ENCODE data around the gene KLHL29. TPM values are rescaled to one million over a fixed set of nuclear protein-coding genes. Genes with fewer than 3 reads are reported as not detected.

KLHL29 gene
- total RNA-seq, 2 experiments from 2014 or later: 2.5 to 2.7 TPM

GRCh38 chr2:23417310-23417709, 32.3 kb downstream of the KLHL29 start:
- Mint-ChIP-seq H3K36me3 (ENCODE audit: low read depth) (no peaks in the 10 kb centered on the region), H3K27me3 (no peaks in the 10 kb centered on the region), H3K9me3 (no peaks in the 10 kb centered on the region), H3K4me1 (ENCODE audit: low read depth) (no peaks in the 10 kb centered on the region), H3K4me3 (no peak overlapping the region), H3K27ac (no peak overlapping the region)
- no peak overlapping the region for H3K27ac ChIP-seq (ENCODE audit: low read depth in 1 of 2, low read length in 2 of 2)
- no peak for TF ChIP-seq CTCF (IDR thresholded peaks at IDR 0.05)
- H3K27me3 ChIP-seq (ENCODE audit: control insufficient read depth in 1 of 2, insufficient read depth in 2 of 2, low read length in 2 of 2): no peaks in the 10 kb centered on the region
- ATAC-seq (ENCODE audit: poor library complexity): no peak
- intact Hi-C loops (cut with DNase I, micrococcal nuclease): no loop called here
- no peak overlapping the region for H3K4me3 ChIP-seq (ENCODE audit: low read length)
- H3K36me3 ChIP-seq (ENCODE audit: insufficient read depth, low read length): no peaks in the 10 kb centered on the region
- POLR2A ChIA-PET: no interaction called here
- no peaks in the 10 kb centered on the region for H3K4me1 ChIP-seq (ENCODE audit: insufficient read depth, low read length)
- no peak for DNase-seq
- CTCF ChIA-PET: no interaction called here
- peaks cover 0 to 3% of the 10 kb centered on the region in 2 experiments for H3K9me3 ChIP-seq (ENCODE audit: control insufficient read depth in 1 of 2, insufficient read depth in 1 of 2, low read length in 2 of 2)

- Mint-ChIP-seq H3K9me3 (no peaks in the 10 kb centered on the region), H3K27ac (no peak overlapping the region), H3K36me3 (ENCODE audit: low read depth) (no peaks in the 10 kb centered on the region), H3K27me3 (no peaks in the 10 kb centered on the region), H3K4me3 (no peak overlapping the region), H3K4me1 (ENCODE audit: low read depth) (no peaks in the 10 kb centered on the region)
- Histone ChIP-seq H3K27ac (ENCODE audit: low read depth in 1 of 2, low read length in 2 of 2) (no peak overlapping the region), H3K9me3 (ENCODE audit: control insufficient read depth in 1 of 2, insufficient read depth in 1 of 2, low read length in 2 of 2) (peaks cover 0 to 3% of the 10 kb centered on the region in 2 experiments), H3K4me1 (ENCODE audit: insufficient read depth, low read length) (no peaks in the 10 kb centered on the region), H3K36me3 (ENCODE audit: insufficient read depth, low read length) (no peaks in the 10 kb centered on the region), H3K4me3 (ENCODE audit: low read length) (no peak overlapping the region), H3K27me3 (ENCODE audit: control insufficient read depth in 1 of 2, insufficient read depth in 2 of 2, low read length in 2 of 2) (no peaks in the 10 kb centered on the region)
- ChIA-PET CTCF (no interaction called here), POLR2A (no interaction called here)
- intact Hi-C loops (cut with DNase I, micrococcal nuclease): no loop called here
- DNase-seq (no peak), ATAC-seq (ENCODE audit: poor library complexity) (no peak)
- TF ChIP-seq CTCF (IDR thresholded peaks at IDR 0.05): no peak
Measured at GRCh38 chr2:23418056-23418455, 33.1 kb downstream of the KLHL29 start.

DNA sequence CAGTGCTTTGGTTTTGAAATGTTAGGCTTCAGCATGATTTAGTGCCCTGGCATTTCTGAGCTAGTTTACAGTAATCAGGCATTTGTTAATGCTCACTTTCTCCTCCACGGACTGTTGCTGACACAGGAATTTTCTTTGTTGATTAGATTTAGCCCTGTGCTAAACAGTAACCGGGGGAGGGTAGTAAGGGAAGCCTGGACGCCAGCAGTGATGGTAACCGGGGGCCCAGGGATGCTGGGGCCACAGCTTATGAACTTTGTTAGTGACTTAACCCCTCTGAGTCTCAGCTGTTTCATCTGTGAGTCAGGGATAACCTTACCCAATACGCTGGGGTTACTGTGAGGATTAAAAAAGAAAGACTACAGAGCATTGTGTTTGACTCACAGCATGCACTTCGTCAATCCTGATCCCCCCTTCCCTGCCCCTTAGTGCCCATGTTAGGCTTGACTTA, 33.5 kb downstream of the KLHL29 start:
- ChIA-PET POLR2A (no interaction called here), CTCF (no interaction called here)
- no peaks in the 10 kb centered on the region for H3K36me3 ChIP-seq (ENCODE audit: insufficient read depth, low read length)
- peaks cover 0 to 3% of the 10 kb centered on the region in 2 experiments for H3K9me3 ChIP-seq (ENCODE audit: control insufficient read depth in 1 of 2, insufficient read depth in 1 of 2, low read length in 2 of 2)
- ATAC-seq (ENCODE audit: poor library complexity) (no peak), DNase-seq (no peak)
- no peaks in the 10 kb centered on the region for H3K4me1 ChIP-seq (ENCODE audit: insufficient read depth, low read length)
- Mint-ChIP-seq H3K9me3 (no peaks in the 10 kb centered on the region), H3K4me1 (ENCODE audit: low read depth) (no peaks in the 10 kb centered on the region), H3K27ac (no peak overlapping the region), H3K36me3 (ENCODE audit: low read depth) (no peaks in the 10 kb centered on the region), H3K27me3 (no peaks in the 10 kb centered on the region), H3K4me3 (no peak overlapping the region)
- intact Hi-C loops (cut with DNase I, micrococcal nuclease): no loop called here
- H3K4me3 ChIP-seq (ENCODE audit: low read length): no peak overlapping the region
- H3K27me3 ChIP-seq (ENCODE audit: control insufficient read depth in 1 of 2, insufficient read depth in 2 of 2, low read length in 2 of 2): no peaks in the 10 kb centered on the region
- H3K27ac ChIP-seq (ENCODE audit: low read depth in 1 of 2, low read length in 2 of 2): no peak overlapping the region
- TF ChIP-seq CTCF (IDR thresholded peaks at IDR 0.05): no peak
